Osteoblast (primary cell): Measurements from ENCODE around the gene PLET1. TPM values are rescaled to one million over a fixed set of nuclear protein-coding genes. Genes with fewer than 3 reads are reported as not detected.

Source experiments
- DNase-seq: peaks from one replicate; pipeline ENCODE4 v3.0.0; 2011; ENCODE audit warnings: low spot score, mixed read lengths; ENCODE audit not compliant: insufficient read length; ENCODE audit errors: missing footprints
- H2AFZ ChIP-seq: 2 replicates; pipeline ENCODE4 v1.6.0; 2011; ENCODE audit warnings: mild to moderate bottlenecking, low read length
- H3K27ac ChIP-seq: 2 replicates; pipeline ENCODE4 v1.5.1; 2011; ENCODE audit warnings: mild to moderate bottlenecking, low read depth, low read length, moderate library complexity
- H3K27me3 ChIP-seq: 2 replicates; pipeline ENCODE4 v1.6.0; 2012; ENCODE audit warnings: mild to moderate bottlenecking, control low read depth, inconsistent platforms, low read length, moderate library complexity; ENCODE audit not compliant: insufficient read depth
- H3K36me3 ChIP-seq: 2 replicates; pipeline ENCODE4 v1.5.1; 2011; ENCODE audit warnings: mild to moderate bottlenecking, low read length, control low read depth, moderate library complexity; ENCODE audit not compliant: insufficient read depth
- H3K4me1 ChIP-seq: 2 replicates; pipeline ENCODE4 v1.5.1; 2011; ENCODE audit warnings: mild to moderate bottlenecking, low read length, control low read depth, moderate library complexity; ENCODE audit not compliant: insufficient read depth
- H3K4me2 ChIP-seq: 2 replicates; pipeline ENCODE4 v1.6.0; 2011; ENCODE audit warnings: mild to moderate bottlenecking, low read length; ENCODE audit not compliant: insufficient read depth
- H3K4me3 ChIP-seq: fragments of 200-600 bp; sonication (generic); 3 replicates; pipeline ENCODE4 v1.5.1; 2012; ENCODE audit warnings: mild to moderate bottlenecking, low read length, inconsistent platforms; ENCODE audit not compliant: insufficient read depth
- H3K79me2 ChIP-seq: 2 replicates; pipeline ENCODE4 v1.6.0; 2012; ENCODE audit warnings: mild to moderate bottlenecking, low read length, control low read depth, inconsistent platforms; ENCODE audit not compliant: insufficient read depth
- H3K9me3 ChIP-seq: 2 replicates; pipeline ENCODE4 v1.5.1; 2011; ENCODE audit warnings: low read depth, low read length, control low read depth
- H4K20me1 ChIP-seq: 2 replicates; pipeline ENCODE4 v1.6.0; 2012; ENCODE audit warnings: mild to moderate bottlenecking, low read length, control low read depth; ENCODE audit not compliant: insufficient read depth
- CTCF ChIP-seq: IDR thresholded peaks from 2 replicates; pipeline ENCODE4 v1.5.1; 2011; ENCODE audit warnings: mild to moderate bottlenecking, low read depth, low read length, moderate library complexity; ENCODE audit errors: extremely low read depth
- total RNA-seq: library from RNA; depleted of rRNA; stranded (reverse); fragments of >200 nt; gene quantifications from 2 replicates; pipeline ENCODE4 v1.2.3, GENCODE V29; 2012

Gene PLET1
- total RNA-seq, 1 donor: not detected

- DNase-seq: no peak
Observed at GRCh38 chr11:112255067-112255720, 5.5 kb downstream of the PLET1 start.

GRCh38 chr11:112253605-112254242 lies 6.9 kb downstream of the PLET1 start:
- DNase-seq: peak; percentile 5
- no peak for TF ChIP-seq CTCF
- no peaks in the 10 kb centered on the region for H3K36me3 ChIP-seq
- H2AFZ ChIP-seq: no peak overlapping the region
- H3K4me2 ChIP-seq: no peak overlapping the region
- no peaks in the 10 kb centered on the region for H3K27me3 ChIP-seq
- H3K79me2 ChIP-seq: no peaks in the 10 kb centered on the region
- H3K27ac ChIP-seq: no peak overlapping the region
- H4K20me1 ChIP-seq: no peaks in the 10 kb centered on the region
- peaks cover 13% of the 10 kb centered on the region for H3K4me1 ChIP-seq
- no peak overlapping the region for H3K4me3 ChIP-seq
- H3K9me3 ChIP-seq: no peaks in the 10 kb centered on the region

More at GRCh38 chr11:112255067-112255720, 5.5 kb downstream of the PLET1 start:
- H2AFZ ChIP-seq: peak overlapping the region; percentile 47
- H3K4me2 ChIP-seq: peak overlapping the region; percentile 47
- H3K27ac ChIP-seq: peak overlapping the region; percentile 59
- H3K4me3 ChIP-seq: peak overlapping the region; percentile 20
- H4K20me1 ChIP-seq: no peaks in the 10 kb centered on the region
- H3K27me3 ChIP-seq: no peaks in the 10 kb centered on the region
- no peaks in the 10 kb centered on the region for H3K36me3 ChIP-seq
- H3K79me2 ChIP-seq: no peaks in the 10 kb centered on the region
- H3K4me1 ChIP-seq: peaks cover 13% of the 10 kb centered on the region
- no peaks in the 10 kb centered on the region for H3K9me3 ChIP-seq
- no peak for TF ChIP-seq CTCF

GRCh38 chr11:112249871-112250610 lies 10.6 kb downstream of the PLET1 start:
- Histone ChIP-seq H3K36me3 (no peaks in the 10 kb centered on the region), H3K27ac (no peak overlapping the region), H4K20me1 (no peaks in the 10 kb centered on the region), H3K9me3 (no peaks in the 10 kb centered on the region), H3K79me2 (no peaks in the 10 kb centered on the region), H2AFZ (no peak overlapping the region), H3K4me2 (no peak overlapping the region), H3K27me3 (no peaks in the 10 kb centered on the region), H3K4me3 (no peak overlapping the region), H3K4me1 (peaks cover 9% of the 10 kb centered on the region)
- no peak for TF ChIP-seq CTCF
- DNase-seq: no peak

GRCh38 chr11:112248201-112248600 lies 12.5 kb downstream of the PLET1 start:
- Histone ChIP-seq H3K27me3 (no peaks in the 10 kb centered on the region), H2AFZ (no peak overlapping the region), H3K4me1 (peaks cover 6% of the 10 kb centered on the region), H3K4me2 (no peak overlapping the region), H3K4me3 (no peak overlapping the region), H3K36me3 (no peaks in the 10 kb centered on the region), H3K79me2 (no peaks in the 10 kb centered on the region), H4K20me1 (no peaks in the 10 kb centered on the region), H3K27ac (no peak overlapping the region), H3K9me3 (no peaks in the 10 kb centered on the region)
- peak; percentile 26 for DNase-seq
- no peak for TF ChIP-seq CTCF
